ENCODE results near the gene UVSSA.
"Not testable (repeated sequence)": the region's sequence is repeated elsewhere in the genome, so short reads cannot be mapped to it uniquely, and the experiment has no call there.

Gene UVSSA

DNA sequence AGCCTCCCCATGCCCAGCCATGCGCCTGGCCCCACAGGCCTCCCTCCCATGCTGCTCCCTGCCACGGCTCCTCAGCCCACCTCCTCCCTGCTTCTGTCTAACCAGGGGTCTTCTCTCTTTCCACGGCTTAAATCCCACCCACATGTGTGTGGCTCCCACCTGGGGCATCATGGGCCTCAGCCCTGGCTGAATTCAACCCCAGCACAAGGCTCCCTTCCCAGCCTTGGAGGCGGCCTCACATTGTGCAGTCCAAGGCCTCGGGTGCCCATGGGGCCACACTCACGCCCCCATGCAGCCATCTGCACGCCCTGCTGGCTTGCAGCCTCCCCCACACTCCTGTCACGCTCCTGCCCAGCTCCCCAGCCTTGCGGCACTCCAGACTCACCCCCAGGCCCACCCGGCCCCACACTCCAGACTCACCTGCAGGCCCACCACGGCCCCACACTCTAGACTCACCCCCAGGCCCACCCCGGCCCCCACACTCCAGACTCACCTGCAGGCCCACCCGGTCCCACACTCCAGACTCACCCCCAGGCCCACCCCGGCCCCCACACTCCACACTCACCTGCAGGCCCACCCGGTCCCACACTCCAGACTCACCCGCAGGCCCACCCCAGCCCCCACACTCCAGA, 30.4 kb upstream of the UVSSA start:
- no peak for DNase-seq

DNA sequence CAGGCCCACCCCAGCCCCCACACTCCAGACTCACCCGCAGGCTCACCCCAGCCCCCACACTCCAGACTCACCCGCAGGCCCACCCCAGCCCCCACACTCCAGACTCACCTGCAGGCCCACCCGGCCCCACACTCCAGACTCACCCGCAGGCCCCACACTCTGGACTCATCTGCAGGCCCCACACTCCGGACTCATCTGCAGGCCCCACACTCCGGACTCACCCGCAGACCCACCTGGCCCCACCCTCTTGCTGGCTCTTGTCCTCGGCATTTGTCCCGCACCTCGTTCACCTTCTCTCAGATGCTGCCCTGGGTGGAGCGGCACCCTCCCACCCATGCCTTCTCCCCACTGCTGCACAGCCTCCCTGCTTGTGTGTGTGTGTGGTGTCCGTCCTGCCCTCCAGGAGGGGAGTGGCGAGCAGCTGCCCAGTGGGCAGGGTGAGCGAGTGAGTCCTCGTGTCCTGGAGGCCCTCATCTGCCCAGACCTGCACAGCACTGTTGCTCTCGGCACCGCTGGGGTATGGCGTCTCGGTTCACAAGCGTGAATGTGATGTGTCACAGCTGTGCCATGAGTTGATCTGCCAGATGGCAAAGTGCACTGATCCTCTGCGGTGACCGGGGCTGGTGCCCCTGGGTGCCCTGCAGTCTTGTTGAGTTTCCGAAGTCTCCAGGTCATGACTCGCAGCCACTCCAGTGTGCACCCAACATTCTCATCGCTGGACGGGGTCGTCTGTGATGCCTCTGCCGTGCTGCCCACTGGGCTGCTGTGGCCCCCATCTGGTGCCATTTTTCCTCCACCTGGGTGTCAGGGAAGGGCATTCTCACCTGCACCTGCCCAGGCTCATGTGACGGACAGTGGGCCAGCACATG, 29.6 kb upstream of the UVSSA start:
- no peak for DNase-seq

DNA sequence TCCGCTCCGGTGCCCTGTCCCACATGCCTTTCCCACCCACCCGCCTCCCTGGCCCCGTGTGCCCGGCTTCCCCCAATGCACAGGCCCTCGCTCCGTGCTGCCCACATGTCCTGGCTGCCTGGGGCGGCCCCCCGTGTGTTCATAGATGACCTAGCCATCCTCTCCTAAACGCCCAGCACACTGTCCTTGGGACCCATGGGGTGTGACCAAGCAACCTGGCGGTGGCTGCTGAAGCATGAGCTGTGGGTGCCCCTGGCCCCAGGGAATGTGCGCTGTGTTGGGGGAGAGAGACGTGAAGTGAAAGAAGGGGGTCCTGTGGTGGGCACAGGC, 29.0 kb upstream of the UVSSA start:
- no peak for DNase-seq

GRCh38 chr4:1318488-1319213, 28.4 kb upstream of the UVSSA start:
- no peak for DNase-seq

DNA sequence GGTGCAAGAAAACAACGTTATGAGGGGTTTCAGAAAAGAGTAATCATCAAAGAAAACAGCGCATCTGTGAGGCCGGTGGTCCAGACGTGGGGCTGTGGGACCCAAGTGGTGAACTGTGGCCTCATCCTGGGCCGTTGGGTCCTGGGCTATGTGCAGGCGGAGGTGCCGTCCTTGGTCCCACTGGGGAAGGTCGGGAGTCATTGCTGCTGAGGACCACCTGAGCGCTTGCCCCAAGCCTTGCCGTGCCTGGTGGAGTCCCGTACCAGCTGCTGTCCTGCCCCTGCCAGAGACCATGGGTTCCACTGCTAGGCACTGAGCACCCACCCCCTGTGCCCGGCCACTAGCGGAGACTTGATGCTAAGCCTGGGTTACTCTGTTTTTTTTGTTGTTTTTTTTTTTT, 25.5 kb upstream of the UVSSA start:
- no peak for DNase-seq

DNA sequence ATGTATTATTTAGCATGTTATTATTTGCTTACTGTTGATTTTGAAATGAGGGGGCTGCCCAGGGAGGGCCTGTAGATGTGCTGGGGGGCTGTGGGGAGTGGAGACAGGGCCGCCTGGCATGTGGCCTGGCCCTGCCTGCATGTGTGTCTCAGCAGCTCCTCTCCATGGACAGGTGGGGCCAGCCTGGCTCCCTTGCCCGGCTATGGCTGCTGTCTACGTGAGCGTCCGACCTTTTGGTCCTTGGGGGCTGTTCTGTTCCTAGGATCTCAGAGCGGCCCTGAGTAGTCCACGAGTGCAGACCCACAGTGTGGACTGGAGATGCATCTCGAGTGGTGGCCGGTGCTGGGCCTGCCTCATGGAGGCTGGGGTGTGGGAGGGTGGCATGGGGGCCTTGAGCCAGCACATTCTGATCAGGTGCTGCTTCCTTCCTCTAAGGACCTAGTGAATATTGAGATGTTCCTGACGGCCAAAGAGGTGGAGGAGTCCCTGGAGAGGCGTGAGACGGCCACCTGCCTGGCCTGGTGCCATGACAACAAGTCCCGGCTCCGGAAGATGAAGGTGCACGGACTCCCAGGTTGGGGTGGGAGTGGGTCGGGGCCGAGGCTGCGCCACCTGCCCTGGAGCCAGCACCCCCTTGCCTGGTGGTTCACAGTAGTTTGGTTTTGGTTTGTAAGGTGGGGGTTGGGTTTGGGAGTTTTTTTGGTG, 24.9 kb upstream of the UVSSA start:
- DNase-seq, result no peak

DNA sequence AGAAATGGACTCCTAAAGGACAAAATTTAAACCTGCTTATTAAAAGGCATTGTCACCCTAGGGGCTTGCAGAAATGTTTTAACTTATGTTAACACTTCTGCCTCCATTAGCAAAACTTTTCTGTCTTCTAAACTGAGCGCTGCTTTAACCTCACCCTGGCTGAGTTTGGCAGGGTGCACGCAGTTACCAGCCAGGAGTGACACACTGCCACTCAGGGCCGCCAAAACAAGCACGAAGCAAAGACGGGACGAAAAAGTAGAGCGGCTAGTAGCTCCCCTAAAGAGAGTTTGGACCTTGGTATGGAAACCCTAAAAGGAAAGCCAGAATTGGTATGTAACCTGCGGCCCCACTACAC, 23.8 kb upstream of the UVSSA start:
- no peak for DNase-seq

GRCh38 chr4:1323635-1324442, 23.2 kb upstream of the UVSSA start:
- DNase-seq, result no peak

- not testable (repeated sequence) for DNase-seq
Observed at GRCh38 chr4:1324443-1325175, 22.4 kb upstream of the UVSSA start.

GRCh38 chr4:1325176-1325480, 21.9 kb upstream of the UVSSA start:
- DNase-seq, result no peak

DNA sequence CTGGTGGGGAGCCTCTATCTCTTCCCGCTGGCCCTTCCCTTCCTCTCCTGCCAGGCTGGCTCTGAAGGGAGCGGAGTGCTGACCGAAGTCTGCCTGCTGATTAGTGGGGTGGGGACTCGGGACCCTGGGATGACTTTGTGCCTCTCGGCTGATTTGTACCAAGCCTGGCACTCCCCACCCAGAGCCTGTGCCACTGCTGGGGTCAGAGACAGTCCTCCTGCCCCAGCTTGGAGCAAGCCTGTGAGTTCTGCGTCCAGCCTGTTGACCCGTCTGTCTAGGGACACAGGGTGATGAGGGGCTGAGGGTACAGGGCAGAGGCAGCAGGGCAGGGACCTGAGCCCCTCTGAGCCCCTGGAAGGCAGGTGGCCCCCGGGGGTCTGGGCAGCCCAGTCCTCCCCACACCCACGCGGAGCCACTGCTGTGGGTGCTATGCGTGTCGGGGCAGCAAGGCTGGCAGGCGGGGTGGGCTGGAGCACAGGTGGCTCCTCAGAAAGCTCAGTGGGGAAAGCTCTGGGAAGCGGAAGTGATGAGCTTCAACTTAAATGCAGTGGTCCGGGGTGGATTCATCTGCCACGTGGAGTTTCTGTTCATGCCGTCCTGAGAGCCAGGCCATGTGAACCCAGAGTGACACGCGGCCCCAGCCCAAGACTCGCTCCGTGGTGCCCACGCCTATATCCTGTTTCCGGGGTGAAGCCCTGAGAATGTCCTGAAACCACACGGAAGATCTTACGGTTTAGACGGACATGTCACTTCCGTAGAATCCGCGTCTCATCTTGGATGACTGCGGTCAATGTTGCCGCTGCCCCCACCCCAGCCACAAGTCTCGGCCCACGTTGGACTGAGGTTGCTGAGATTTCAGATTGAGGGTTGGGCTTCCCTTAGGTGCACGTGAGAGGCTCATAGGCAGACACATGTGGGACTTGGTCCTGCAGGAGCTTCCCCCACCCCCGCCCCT, 21.1 kb upstream of the UVSSA start:
- DNase-seq, result no peak

DNA sequence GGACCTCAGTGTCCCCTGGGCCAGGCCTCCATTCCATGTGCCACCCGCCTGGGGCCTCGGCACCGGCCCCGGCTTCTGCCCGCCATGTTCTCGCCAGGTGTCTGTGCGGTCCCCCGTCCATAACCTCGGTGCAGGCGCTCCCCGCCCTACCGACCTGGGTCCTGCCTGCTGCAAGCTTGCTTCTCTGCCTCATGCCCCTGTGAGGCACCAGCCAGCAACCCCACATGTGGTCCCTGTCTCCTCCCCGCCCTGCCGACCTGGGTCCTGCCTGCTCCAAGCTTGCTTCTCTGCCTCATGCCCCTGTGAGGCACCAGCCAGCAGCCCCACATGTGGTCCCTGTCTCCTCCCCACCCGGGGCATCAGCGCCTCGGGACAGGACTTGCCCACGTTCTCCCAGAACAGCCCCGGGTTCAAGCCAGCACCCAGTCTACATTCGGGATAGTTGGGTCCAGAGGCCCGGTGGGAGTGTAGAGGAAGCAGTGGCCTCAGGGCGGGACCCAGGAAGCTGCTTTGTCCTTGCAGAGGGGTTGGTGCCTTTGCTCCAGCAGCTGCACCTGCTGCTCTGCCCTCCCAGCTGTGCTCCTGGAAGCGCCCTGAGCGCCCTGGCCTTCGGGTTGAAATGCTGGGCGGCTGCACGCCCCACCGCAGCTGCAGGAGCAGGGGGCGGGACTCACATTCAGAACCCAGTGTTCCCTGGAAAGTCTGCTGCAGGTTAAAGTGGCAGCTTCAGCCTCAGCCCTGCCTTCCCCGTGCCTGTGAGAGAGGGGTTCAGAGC, 20.1 kb upstream of the UVSSA start:
- DNase-seq, result no peak

DNA sequence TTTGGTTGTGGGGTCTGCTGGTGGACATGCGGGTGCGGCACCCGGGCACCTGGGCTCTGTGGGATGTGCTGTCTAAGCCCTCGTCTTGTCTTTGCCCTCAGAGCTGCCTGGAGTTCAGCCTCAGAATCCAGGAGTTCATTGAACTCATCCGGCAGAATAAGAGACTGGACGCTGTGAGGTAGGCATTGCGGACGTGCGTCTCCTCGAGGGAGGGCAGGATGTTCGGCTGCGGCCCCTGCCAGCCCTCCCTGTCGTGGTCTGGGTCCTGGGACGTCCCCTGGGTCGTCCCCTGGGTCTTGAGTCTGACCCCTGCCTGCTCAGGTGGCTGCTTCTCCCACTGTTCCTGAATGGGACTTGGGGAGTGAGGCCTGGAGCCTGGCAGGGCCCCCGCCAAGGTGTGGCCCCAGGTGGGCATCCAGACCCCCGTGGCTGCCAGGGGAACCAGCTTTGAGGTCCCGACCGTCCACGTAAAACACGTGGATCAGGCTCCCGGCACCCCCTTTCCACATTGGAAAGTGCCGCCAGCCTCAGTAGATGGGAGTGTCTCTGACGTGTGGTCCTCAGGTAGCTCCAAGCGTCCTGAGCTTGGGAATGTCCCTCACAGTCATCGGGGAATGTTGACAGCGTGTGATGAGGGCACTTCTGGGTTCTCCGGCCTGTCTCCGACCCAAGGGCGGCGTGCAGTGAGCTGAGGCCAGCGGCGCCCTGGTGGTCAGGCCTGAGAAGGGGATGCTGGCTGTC, 19.3 kb upstream of the UVSSA start:
- DNase-seq, result no peak

- no peak for DNase-seq
Observed at GRCh38 chr4:1328267-1329155, 18.5 kb upstream of the UVSSA start.

DNA sequence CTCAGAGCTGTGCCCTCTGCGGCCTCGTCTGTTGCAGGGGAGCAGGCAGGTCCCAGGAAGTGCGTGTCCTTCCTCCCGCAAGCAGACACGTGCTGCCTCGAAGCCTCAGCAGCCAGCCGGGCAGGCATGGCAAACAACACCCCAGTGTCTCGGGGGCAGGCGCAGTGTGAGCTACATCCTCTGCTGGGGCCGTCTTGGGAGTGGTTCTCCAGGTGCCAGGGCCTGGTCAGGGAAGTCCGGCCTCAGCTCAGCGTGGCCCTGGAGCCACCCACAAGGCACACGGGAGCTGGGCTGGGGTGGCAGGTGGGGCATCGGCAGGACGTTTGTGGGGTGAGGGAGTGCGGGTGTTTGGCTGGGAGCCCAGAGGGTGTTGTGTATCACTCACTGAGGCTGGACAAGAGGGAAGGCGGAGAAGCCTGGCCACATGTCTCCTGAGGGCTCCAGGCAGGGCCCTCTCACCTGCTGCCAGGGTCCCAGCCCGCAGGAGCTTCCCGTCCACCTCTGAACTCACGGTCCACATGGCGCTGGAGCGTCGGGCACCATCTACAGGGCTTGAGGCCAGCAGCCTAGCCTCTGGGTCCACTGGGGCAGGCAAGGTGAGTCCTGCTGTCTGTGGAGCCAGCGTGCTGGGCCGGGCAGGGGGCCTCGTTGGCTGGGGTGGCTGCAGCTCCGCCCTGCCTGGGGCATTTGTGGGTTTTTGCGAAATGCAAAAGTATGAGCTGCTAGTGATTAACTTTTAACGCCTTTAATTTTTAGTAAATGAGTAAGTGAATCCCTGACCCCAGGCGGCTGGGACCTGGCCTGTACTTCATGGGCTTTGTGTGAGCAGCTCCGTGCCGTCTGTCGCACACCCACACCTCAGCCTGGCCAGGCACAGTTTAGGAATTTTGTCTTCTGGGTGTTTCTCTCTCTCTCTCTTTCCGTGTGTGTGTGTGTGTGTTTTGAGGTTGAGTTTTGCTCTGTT, 17.3 kb upstream of the UVSSA start:
- DNase-seq, result no peak

DNA sequence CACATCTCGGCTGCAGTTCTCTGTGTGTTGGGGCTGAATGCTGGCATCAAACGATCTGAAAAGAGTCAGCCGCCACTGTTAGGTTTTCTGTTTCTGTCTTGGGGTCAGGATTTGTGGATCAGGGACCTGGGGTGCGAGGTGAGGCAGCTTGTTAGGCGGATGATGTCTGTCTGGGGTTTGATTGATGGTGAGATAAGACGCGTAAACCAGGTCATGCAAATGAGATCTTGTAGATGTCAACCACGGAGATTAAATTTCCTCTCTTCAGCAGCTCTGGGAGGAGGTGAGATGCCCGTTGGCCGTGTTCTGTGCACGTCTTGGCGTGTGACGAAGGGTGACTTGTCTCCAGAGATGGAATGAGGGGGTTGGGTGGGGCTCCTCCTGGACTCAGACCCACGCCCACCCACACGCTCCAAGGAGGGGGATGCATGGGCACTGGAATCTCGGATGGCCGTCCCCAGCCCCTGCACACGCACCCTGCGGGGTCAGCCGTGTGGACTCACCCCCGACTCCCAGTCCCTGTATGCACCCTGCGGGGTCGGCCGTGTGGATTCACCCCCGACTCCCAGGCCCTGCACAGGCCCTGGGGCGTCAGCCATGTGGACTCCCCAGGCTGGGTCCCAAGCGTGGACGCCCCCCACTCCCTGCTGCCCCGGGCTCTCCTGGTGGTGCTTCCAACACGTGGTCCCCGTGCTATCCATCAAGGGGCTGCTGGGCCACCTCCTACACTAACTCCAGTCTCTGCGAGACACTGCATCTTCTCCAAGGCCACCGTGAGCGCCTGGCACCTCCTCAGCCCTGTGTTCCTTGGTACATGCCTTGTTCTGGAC, 16.0 kb upstream of the UVSSA start:
- DNase-seq, result peak; percentile 38 to 64
